ENCODE results near the gene C1QB.
"Not testable (repeated sequence)": the region's sequence is repeated elsewhere in the genome, so short reads cannot be mapped to it uniquely, and the experiment has no call there.

The C1QB gene

GRCh38 chr1:22662986-22663408, 10.0 kb downstream of the C1QB start:
- no peak for DNase-seq (ENCODE audit: low read depth)

GRCh38 chr1:22665752-22666151, 12.7 kb downstream of the C1QB start:
- no peak for DNase-seq (ENCODE audit: low read depth)

DNA sequence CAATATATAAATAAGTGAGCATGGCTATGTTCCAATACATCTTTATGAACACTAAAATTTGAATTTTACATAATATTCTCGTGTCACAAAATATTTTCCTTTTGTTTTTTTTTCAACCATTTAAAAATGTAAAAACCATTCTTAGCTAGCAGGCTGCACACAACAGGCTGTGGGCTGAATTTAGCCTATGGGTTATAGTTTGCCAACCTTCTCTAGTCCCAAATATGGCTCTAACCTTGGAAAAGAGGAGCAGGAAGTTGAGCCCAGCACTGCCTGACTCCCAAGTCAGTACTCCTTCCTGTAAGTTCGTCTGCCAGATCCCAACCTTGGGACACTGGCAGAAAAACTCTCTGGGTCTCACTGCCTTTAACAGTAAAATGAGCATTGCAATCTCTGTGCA, 13.4 kb downstream of the C1QB start:
- DNase-seq (ENCODE audit: low read depth): no peak

DNA sequence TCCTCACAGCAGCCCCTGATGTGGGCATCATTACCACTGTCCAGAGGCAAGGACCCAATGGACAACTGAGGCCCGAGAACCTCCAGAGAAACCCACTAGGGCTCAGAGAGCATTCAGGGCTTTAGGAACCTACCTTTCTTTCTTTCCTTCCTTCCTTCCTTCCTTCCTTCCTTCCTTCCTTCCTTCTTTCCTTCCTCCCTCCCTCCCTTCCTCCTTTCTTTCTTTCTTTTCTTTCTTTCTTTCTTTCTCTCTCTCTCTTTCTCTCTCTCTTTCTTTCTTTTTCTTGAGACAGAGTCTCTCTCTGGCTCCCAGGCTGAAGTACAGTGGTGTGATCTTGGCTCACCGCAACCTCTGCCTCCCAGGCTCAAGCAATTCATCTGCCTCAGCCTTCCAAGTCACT, 15.8 kb downstream of the C1QB start:
- not testable (repeated sequence) for DNase-seq (ENCODE audit: low read depth)

GRCh38 chr1:22670352-22670975, 17.4 kb downstream of the C1QB start:
- no peak for DNase-seq (ENCODE audit: low read depth)

- no peak for DNase-seq (ENCODE audit: low read depth)
Observed at GRCh38 chr1:22671999-22672398, 19.0 kb downstream of the C1QB start.

GRCh38 chr1:22673486-22674409, 20.7 kb downstream of the C1QB start:
- no peak for DNase-seq (ENCODE audit: low read depth)

DNA sequence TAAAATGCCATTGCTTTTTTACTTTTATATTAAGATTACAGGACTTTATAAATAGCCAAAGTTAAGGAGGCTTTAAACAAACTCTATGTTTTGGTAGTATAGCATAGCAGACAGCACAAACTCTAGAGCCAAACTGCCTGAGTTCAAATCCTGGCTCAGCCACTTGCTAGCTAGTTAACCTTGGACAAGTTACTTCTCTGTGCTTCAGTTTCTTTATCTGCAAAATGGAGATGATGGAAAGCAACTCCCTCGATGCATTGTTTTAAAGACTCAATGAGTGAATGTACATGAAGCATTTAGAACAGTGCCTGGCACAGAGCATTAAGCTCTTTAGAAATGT, 21.3 kb downstream of the C1QB start:
- no peak for DNase-seq (ENCODE audit: low read depth)

- not testable (repeated sequence) for DNase-seq (ENCODE audit: low read depth)
Observed at GRCh38 chr1:22676151-22676550, 23.1 kb downstream of the C1QB start.

DNA sequence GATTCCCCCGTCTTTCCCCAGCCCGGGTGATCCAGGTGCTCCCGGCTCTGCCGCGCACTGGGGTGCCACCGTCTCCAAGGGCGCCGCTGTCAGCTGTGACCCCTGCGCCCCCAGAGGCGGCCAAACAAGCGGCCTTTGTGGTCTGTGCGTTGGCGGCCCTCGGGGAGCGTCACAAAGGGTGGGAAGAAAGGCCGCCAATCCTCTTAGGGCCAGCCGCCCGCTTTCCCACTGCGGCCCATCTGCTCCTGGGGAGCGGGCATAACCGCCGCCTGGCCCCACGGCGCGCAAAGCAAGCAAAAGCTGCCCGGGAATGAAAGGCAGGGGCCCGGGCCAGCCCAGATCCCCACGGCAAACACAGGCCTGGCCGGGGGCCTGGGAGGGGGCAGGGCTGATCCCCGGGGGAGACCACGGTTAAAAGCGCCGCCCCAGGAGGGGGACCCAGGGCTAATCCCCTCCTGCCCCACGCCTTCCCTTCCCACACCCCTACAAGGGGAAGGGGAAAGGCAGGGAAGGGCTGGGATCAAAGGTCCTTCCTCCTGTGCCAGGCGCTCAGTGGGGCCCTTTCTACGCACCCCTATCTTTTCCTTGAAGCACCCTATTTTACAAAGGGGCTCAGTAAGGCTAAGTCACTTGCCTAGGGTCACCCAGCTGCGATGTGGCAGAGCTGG, 24.0 kb downstream of the C1QB start:
- no peak for DNase-seq (ENCODE audit: low read depth)

- DNase-seq (ENCODE audit: low read depth): no peak
Observed at GRCh38 chr1:22677931-22678896, 25.2 kb downstream of the C1QB start.

GRCh38 chr1:22680726-22681125, 27.7 kb downstream of the C1QB start:
- no peak for DNase-seq (ENCODE audit: low read depth)

DNA sequence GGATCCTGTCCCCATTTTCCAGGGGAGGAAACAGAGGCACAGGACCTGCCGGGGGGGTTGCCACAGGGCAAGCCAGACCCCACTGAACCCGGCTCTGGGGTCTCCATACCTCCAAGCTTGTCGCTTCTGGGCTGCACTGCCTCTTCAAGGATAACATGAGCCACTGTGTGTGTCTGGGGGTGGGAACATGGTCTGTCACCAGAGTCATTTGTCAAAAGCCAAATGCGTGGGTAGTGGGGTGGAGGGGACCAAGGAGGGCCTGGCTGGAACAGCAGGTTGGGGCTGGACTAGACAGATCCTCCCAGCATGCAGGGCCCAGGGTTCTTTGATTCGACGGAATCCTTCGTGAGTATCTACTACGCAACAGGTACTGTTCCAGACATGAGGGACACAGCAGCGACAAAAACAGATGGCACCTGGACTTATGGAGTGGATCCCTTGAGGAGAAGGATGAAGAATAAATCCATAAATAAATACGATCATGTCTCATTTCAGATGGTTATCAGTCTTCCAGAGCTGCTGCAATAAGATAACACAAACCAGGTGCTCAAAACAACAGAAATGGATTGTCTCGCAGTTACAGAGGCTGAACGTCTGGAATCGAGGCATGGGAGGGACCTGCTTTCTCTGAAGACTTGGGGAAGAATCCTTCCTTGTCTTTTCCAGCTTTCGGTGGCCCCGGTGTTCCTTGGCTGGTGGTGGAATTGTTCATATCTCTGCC, 28.7 kb downstream of the C1QB start:
- DNase-seq (ENCODE audit: low read depth): no peak

DNA sequence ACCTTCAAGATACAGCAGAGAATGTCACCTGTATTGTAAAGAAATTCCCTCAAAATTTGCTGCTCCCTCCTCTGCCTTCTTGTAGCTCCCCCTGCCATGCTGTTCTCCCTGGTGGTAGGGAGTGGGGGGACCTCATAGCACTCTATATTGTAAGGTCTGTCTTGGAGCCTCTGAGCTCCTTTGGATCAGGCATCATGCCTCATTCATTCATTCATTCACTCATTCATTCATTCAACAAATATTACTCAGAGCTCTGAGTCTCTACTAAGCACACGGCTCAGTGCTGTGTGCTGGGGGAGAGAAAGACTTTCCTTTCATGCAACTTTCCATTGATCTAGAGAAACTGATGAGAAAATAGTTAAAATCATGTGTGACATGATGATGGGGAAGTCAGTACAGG, 30.5 kb downstream of the C1QB start:
- DNase-seq (ENCODE audit: low read depth): no peak

DNA sequence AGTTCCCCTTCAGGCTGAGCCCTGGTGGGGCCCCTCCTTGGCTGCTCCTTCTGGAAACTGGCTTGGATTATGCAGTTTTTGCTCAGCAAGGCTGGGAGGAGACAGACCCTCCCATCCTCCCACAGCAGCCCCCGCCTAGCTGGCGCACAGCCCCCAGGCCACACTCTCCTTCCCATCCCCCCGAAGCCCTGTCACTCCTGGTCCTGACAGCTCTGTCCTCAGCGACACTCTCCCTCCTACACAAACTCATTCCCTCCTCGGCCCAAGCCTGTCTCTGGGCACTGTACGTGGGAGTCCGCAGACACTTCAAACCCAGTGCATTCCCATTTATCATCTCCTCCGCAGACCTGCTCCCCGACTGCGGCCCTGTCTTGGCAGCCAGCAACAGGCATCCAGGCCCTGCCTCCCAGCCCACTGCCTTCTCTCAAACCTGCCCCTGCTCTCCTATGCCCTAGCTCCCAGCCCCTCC, 32.6 kb downstream of the C1QB start:
- no peak for DNase-seq (ENCODE audit: low read depth)

GRCh38 chr1:22687191-22687590, 34.2 kb downstream of the C1QB start:
- DNase-seq (ENCODE audit: low read depth): no peak

GRCh38 chr1:22688466-22688865, 35.4 kb downstream of the C1QB start:
- no peak for DNase-seq (ENCODE audit: low read depth)

DNA sequence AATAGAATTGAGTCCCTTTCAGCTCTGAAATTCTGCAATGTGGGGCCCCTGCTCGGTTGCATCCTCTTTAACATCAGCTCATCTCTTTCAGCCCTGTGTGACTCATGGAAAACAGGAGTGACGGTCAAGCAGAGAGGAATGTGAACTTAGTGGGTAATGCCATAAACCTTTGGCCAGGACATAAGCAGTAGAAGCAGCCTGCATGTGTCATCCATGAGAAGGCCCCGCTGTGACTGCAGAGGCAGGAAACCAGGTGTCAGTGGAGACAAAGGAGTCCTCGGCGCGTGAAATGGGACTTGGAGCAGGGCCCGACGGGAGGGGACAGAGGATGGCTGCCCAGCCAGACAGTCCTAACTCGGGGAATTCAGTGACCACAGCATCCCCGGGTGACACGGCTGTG, 36.5 kb downstream of the C1QB start:
- DNase-seq (ENCODE audit: low read depth): no peak

DNA sequence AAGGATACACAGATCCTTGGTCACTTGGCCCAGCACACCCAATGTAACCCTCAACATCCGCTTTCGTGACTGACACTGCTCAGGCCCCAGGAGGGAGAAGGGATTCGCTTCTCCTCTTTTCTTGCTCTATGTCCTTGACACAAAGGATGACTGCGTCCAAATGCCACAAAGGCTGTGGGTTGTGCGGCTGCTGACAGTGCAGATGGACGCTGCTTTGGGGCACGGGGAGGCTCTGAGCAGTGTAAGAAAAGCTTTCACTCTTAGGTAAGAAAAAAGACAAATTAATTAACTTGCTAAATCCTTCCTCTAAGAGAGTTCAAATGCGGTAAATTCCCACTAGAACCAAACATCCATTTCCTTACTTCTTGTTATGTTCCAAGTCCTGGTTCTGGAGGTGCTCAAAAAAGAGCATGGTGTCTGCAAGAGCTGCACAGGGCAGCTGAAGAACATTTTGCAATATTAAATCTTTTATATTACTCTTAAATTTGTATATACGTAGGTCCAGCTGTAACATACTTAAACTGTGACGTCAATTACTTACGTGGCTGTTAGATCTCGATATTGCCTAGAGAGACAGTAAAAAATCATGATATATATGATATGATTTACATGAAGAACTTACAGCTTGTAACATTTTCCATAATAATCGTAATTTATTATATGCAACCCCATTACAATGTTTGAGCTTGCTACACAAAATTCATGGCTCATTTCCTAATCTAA, 38.2 kb downstream of the C1QB start:
- DNase-seq (ENCODE audit: low read depth): no peak

DNA sequence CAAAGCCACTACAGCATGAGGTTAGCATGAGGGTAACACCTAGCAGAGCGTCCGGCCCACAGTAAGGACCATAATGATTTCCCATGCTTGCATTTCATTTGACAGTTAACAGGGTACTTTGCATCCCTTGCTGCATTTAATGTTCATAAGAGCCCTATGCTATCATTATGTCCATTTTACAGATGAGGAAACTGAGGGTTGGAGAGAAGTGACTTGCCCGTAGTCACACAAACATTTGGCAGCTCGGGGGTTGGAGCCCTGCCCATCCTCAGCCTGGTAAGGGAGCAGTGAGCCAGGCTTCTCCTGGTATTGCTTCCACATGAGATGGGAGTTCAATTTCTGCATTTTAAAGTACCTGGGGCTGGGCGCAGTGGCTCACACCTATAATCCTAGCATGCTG, 41.1 kb downstream of the C1QB start:
- no peak for DNase-seq (ENCODE audit: low read depth)
